ENCODE measurements around the gene ICE1.
"Not testable (repeated sequence)": the region's sequence is repeated elsewhere in the genome, so short reads cannot be mapped to it uniquely, and the experiment has no call there.

DNA sequence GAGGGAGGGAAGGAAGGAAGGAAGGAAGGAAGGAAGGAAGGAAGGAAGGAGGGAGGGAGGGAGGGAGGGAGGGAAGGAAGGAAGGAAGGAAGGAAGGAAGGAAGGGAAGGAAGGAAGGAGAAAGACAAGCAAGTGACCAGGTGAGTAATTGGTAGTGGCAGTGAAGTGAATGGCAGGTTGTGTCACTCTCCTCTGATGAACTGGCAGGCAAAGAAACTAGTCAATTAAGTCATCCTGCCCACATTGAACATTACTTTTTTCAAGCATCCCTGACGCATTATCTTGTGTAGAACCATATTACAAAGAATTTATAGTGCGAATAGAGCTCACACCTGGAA lies 70.4 kb downstream of the ICE1 start:
- TF ChIP-seq, protein P1, sequence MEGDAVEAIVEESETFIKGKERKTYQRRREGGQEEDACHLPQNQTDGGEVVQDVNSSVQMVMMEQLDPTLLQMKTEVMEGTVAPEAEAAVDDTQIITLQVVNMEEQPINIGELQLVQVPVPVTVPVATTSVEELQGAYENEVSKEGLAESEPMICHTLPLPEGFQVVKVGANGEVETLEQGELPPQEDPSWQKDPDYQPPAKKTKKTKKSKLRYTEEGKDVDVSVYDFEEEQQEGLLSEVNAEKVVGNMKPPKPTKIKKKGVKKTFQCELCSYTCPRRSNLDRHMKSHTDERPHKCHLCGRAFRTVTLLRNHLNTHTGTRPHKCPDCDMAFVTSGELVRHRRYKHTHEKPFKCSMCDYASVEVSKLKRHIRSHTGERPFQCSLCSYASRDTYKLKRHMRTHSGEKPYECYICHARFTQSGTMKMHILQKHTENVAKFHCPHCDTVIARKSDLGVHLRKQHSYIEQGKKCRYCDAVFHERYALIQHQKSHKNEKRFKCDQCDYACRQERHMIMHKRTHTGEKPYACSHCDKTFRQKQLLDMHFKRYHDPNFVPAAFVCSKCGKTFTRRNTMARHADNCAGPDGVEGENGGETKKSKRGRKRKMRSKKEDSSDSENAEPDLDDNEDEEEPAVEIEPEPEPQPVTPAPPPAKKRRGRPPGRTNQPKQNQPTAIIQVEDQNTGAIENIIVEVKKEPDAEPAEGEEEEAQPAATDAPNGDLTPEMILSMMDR (IDR thresholded peaks at IDR 0.05; ENCODE audit: borderline replicate concordance, extremely low read depth, low read length, poor library complexity, severe bottlenecking), result not testable (repeated sequence)
- TF ChIP-seq EZH2 (IDR thresholded peaks at IDR 0.05; ENCODE audit: borderline replicate concordance, low read depth, low read length, severe bottlenecking), result not testable (repeated sequence)
